Epithelial cell of proximal tubule (primary cell): ENCODE measurements around the gene PDE6C. TPM values are rescaled to one million over a fixed set of nuclear protein-coding genes. Genes with fewer than 3 reads are reported as not detected.

Experiments used
- DNase-seq: peaks from one replicate; pipeline ENCODE4 v3.0.0-alpha.2; 2011; ENCODE audit warnings: low read depth
- H3K4me3 ChIP-seq: 2 replicates; pipeline ENCODE4 v1.5.1; 2011; ENCODE audit warnings: low read depth, mild to moderate bottlenecking, low read length
- CTCF ChIP-seq: conservative IDR thresholded peaks from 2 replicates; pipeline ENCODE4 v1.5.1; 2012; ENCODE audit warnings: low read depth, mild to moderate bottlenecking, low read length
- total RNA-seq: library from RNA; depleted of rRNA; stranded (reverse); fragments of >200 nt; gene quantifications from 2 replicates; pipeline ENCODE4 v1.2.3, GENCODE V29; 2015

Gene PDE6C
- total RNA-seq, 1 donor from 2014 or later, result not detected

GRCh38 chr10:93572606-93573005, 39.7 kb upstream of the PDE6C start:
- no peak overlapping the region for H3K4me3 ChIP-seq
- TF ChIP-seq CTCF, result no peak
- no peak for DNase-seq

GRCh38 chr10:93573051-93573909, 39.1 kb upstream of the PDE6C start:
- no peak for DNase-seq
- H3K4me3 ChIP-seq, result no peak overlapping the region
- TF ChIP-seq CTCF, result no peak

- DNase-seq, result no peak
- H3K4me3 ChIP-seq, result no peak overlapping the region
- no peak for TF ChIP-seq CTCF
Measured at GRCh38 chr10:93573924-93574323, 38.4 kb upstream of the PDE6C start.

GRCh38 chr10:93576888-93577287, 35.4 kb upstream of the PDE6C start:
- no peak for TF ChIP-seq CTCF
- no peak for DNase-seq
- no peak overlapping the region for H3K4me3 ChIP-seq

- no peak overlapping the region for H3K4me3 ChIP-seq
- DNase-seq, result no peak
- no peak for TF ChIP-seq CTCF
Measured at GRCh38 chr10:93577565-93577964, 34.8 kb upstream of the PDE6C start.

- no peak for DNase-seq
- TF ChIP-seq CTCF, result no peak
- H3K4me3 ChIP-seq, result no peak overlapping the region
Measured at GRCh38 chr10:93579089-93579488, 33.2 kb upstream of the PDE6C start.
